Sigmoid colon (tissue), 7 donors: ENCODE data around the gene GNL1. TPM values are rescaled to one million over a fixed set of nuclear protein-coding genes. Genes with fewer than 3 reads are reported as not detected.

Experiments used
- DNase-seq: peaks from one replicate; pipeline ENCODE4 v3.0.0-alpha.2; 2019
- H3K27ac ChIP-seq, 4 donors: fragments of 200-600 bp; sonication (generic); one replicate each; pipeline ENCODE4 v1.5.1; 2016 to 2019; ENCODE audit warnings: mild to moderate bottlenecking in 1 of 4
- H3K27me3 ChIP-seq, 3 donors: fragments of 200-600 bp; sonication (generic); one replicate each; pipeline ENCODE4 v1.5.1; 2019; ENCODE audit warnings: mild to moderate bottlenecking in 1 of 3
- H3K36me3 ChIP-seq, 4 donors: fragments of 200-600 bp; sonication (generic); one replicate each; pipeline ENCODE4 v1.5.1; 2016 to 2019
- H3K4me1 ChIP-seq, 4 donors: fragments of 200-600 bp; sonication (generic); one replicate each; pipeline ENCODE4 v1.5.1; 2017 to 2019
- H3K4me3 ChIP-seq, 4 donors: fragments of 200-600 bp; sonication (generic); one replicate each; pipeline ENCODE4 v1.5.1; 2017 to 2019; ENCODE audit warnings: mild to moderate bottlenecking in 2 of 4, moderate library complexity in 1 of 4
- H3K9me3 ChIP-seq, 4 donors: fragments of 200-600 bp in 3 of 4; sonication (generic) in 3 of 4; one replicate each; pipeline versions ENCODE4 v1.5.1 to v1.6.1; 2013 to 2019
- CTCF ChIP-seq, 4 experiments: fragments of 450-650 bp in 3 of 4; fragments of 200-600 bp in 1 of 4; IDR thresholded peaks; one replicate each; pipeline ENCODE4 v1.5.1; 2016 to 2019; ENCODE audit warnings: antibody characterized with exemption in 4 of 4, mild to moderate bottlenecking in 3 of 4, moderate library complexity in 2 of 4
- EP300 ChIP-seq, 4 donors: sonication (generic); formaldehyde crosslinking; IDR thresholded peaks; one replicate each; pipeline ENCODE4 v1.6.1; 2017; ENCODE audit warnings: antibody characterized with exemption in 4 of 4
- POLR2A ChIP-seq, 2 donors: fragments of 450-650 bp; IDR thresholded peaks; one replicate each; pipeline ENCODE4 v1.6.1; 2016; ENCODE audit warnings: antibody characterized with exemption in 2 of 2, mild to moderate bottlenecking in 2 of 2, moderate library complexity in 2 of 2
- POLR2AphosphoS5 ChIP-seq, 4 donors: sonication (generic); formaldehyde crosslinking; IDR thresholded peaks; one replicate each; pipeline ENCODE4 v1.6.1; 2017; ENCODE audit warnings: antibody characterized with exemption in 4 of 4
- WGBS, 2 donors: extraction: QIAGEN DNeasy Blood & Tissue Kit; methylation state at CpG; one replicate each; pipeline ENCODE4 v1.1.7; 2013; 5-methylcytosine and 5-hydroxymethylcytosine counted together
- intact Hi-C: fragments of 100-400 bp; cut with DNase I; formaldehyde crosslinking; loops from one replicate; pipeline ENCODE4 v1.15.1; 2023
- polyA plus RNA-seq, 3 donors: library from polyadenylated mRNA; stranded (reverse); fragments of 200-250 nt; gene quantifications; one replicate each; pipeline ENCODE4 v1.2.3, GENCODE V29; 2013
- total RNA-seq, 4 donors: library from RNA; depleted of rRNA; stranded (reverse); fragments of >200 nt; gene quantifications; one replicate each; pipeline ENCODE4 v1.1.0, GENCODE V29; 2016
- donor health status: healthy with polysubstance abuse.
- donor health status: Bipolar disorder and iron deficiency.
- donor health status: healthy.

Gene GNL1
- total and polyA plus RNA-seq, 7 donors = 27.7 to 50.6 (median 35.7) TPM

GRCh38 chr6:30515944-30516753 is 40.1 kb downstream of the GNL1 start:
- no peaks in the 10 kb centered on the region for H3K36me3 ChIP-seq
- WGBS, 2 donors = 2 to 4% methylated on average over 33 of the region's 33 CpGs
- intact Hi-C loops = loop anchor here (2.0 kb wide), 1 partner anchor 27 kb away; the partner anchor contains the start of gene HLA-E
- peak; percentile 95 for DNase-seq
- H3K27ac ChIP-seq = peak overlapping the region; percentile 81 to 89 (median 85)
- TF ChIP-seq POLR2AphosphoS5 (IDR thresholded peaks at IDR 0.05) (peak; percentile 54 to 74 (median 71)), EP300 (IDR thresholded peaks at IDR 0.05) (peak in 1 of 4 donors; percentile 73), CTCF (IDR thresholded peaks at IDR 0.05) (no peak)
- peaks cover 0 to 19% (median 18%) of the 10 kb centered on the region in 4 donors for H3K4me1 ChIP-seq
- H3K9me3 ChIP-seq = no peaks in the 10 kb centered on the region
- H3K4me3 ChIP-seq = peak overlapping the region; percentile 21 to 54 (median 51)
- no peaks in the 10 kb centered on the region for H3K27me3 ChIP-seq

- Histone ChIP-seq H3K4me1 (peaks cover 0 to 9% (median 7%) of the 10 kb centered on the region in 4 donors), H3K4me3 (no peak overlapping the region), H3K27me3 (no peaks in the 10 kb centered on the region), H3K36me3 (no peaks in the 10 kb centered on the region), H3K9me3 (no peaks in the 10 kb centered on the region), H3K27ac (peak overlapping the region; percentile 81 to 89 (median 85))
- intact Hi-C loops = no loop called here
- TF ChIP-seq POLR2A (IDR thresholded peaks at IDR 0.05) (no peak), EP300 (IDR thresholded peaks at IDR 0.05) (no peak), POLR2AphosphoS5 (IDR thresholded peaks at IDR 0.05) (no peak), CTCF (IDR thresholded peaks at IDR 0.05) (no peak)
- WGBS, 2 donors = 51 to 85% methylated on average over 4 of the region's 4 CpGs
- no peak for DNase-seq
These were observed 41.2 kb downstream of the GNL1 start for GRCh38 chr6:30515106-30515505.

GRCh38 chr6:30513451-30513850 is 42.8 kb downstream of the GNL1 start:
- Histone ChIP-seq H3K27me3 (no peaks in the 10 kb centered on the region), H3K9me3 (no peaks in the 10 kb centered on the region), H3K27ac (no peak overlapping the region), H3K36me3 (no peaks in the 10 kb centered on the region), H3K4me1 (peaks cover 0 to 4% (median 1%) of the 10 kb centered on the region in 4 donors), H3K4me3 (no peak overlapping the region)
- DNase-seq = no peak
- no peak for TF ChIP-seq CTCF (IDR thresholded peaks at IDR 0.05)
- TF ChIP-seq EP300 (IDR thresholded peaks at IDR 0.05) = no peak
- no peak for TF ChIP-seq POLR2A (IDR thresholded peaks at IDR 0.05)
- no peak for TF ChIP-seq POLR2AphosphoS5 (IDR thresholded peaks at IDR 0.05)
- intact Hi-C loops = no loop called here
- 95 to 96% methylated on average over 2 of the region's 2 CpGs for WGBS, 2 donors

- DNase-seq = no peak
- Histone ChIP-seq H3K27me3 (no peaks in the 10 kb centered on the region), H3K27ac (no peak overlapping the region), H3K9me3 (no peaks in the 10 kb centered on the region), H3K4me1 (peaks cover 0 to 4% (median 1%) of the 10 kb centered on the region in 4 donors), H3K4me3 (no peak overlapping the region), H3K36me3 (no peaks in the 10 kb centered on the region)
- intact Hi-C loops = no loop called here
- 65 to 86% methylated on average over 5 of the region's 5 CpGs for WGBS, 2 donors
- TF ChIP-seq POLR2AphosphoS5 (IDR thresholded peaks at IDR 0.05) (no peak), POLR2A (IDR thresholded peaks at IDR 0.05) (no peak), EP300 (IDR thresholded peaks at IDR 0.05) (no peak), CTCF (IDR thresholded peaks at IDR 0.05) (no peak)
These were observed 45.1 kb downstream of the GNL1 start for GRCh38 chr6:30511169-30511546.
